Stimulated activated CD8-positive, alpha-beta memory T cell treated with anti-CD3 and anti-CD28 coated beads, Interleukin-15, amount 100 ng/mL, for 48 hours (primary cell): ENCODE measurements around the gene ORC6.

Experiments
- DNase-seq, 2 donors: peaks; one replicate each; pipeline ENCODE4 v3.0.0-alpha.2; 2020; ENCODE audit warnings: low read depth in 2 of 2

ORC6 gene

GRCh38 chr16:46700048-46700447 lies 10.6 kb downstream of the ORC6 start:
- DNase-seq = no peak

GRCh38 chr16:46701615-46702014 lies 12.2 kb downstream of the ORC6 start:
- DNase-seq = no peak

- no peak for DNase-seq
Measured at GRCh38 chr16:46702030-46702429, 12.6 kb downstream of the ORC6 start.

GRCh38 chr16:46706642-46707041 lies 17.2 kb downstream of the ORC6 start:
- no peak for DNase-seq

- no peak for DNase-seq
Measured at GRCh38 chr16:46709469-46710005, 20.1 kb downstream of the ORC6 start.

GRCh38 chr16:46711106-46712058 lies 21.9 kb downstream of the ORC6 start:
- no peak for DNase-seq

- DNase-seq = no peak
Measured at GRCh38 chr16:46712911-46713310, 23.5 kb downstream of the ORC6 start.

- no peak for DNase-seq
Measured at GRCh38 chr16:46713634-46714033, 24.2 kb downstream of the ORC6 start.

- DNase-seq = no peak
Measured at GRCh38 chr16:46714797-46715591, 25.5 kb downstream of the ORC6 start.

- DNase-seq = no peak
Measured at GRCh38 chr16:46715769-46716305, 26.4 kb downstream of the ORC6 start.

- no peak for DNase-seq
Measured at GRCh38 chr16:46717692-46718091, 28.2 kb downstream of the ORC6 start.

- no peak for DNase-seq
Measured at GRCh38 chr16:46718214-46718613, 28.8 kb downstream of the ORC6 start.

GRCh38 chr16:46719528-46719927 lies 30.1 kb downstream of the ORC6 start:
- no peak for DNase-seq

- DNase-seq = no peak
Measured at GRCh38 chr16:46720619-46721018, 31.2 kb downstream of the ORC6 start.

GRCh38 chr16:46721885-46722284 lies 32.4 kb downstream of the ORC6 start:
- DNase-seq = no peak

GRCh38 chr16:46727184-46727583 lies 37.7 kb downstream of the ORC6 start:
- no peak for DNase-seq

GRCh38 chr16:46727630-46728029 lies 38.2 kb downstream of the ORC6 start:
- DNase-seq = no peak

GRCh38 chr16:46728806-46729205 lies 39.3 kb downstream of the ORC6 start:
- no peak for DNase-seq

- no peak for DNase-seq
Measured at GRCh38 chr16:46729326-46729995, 40.0 kb downstream of the ORC6 start.

- no peak for DNase-seq
Measured at GRCh38 chr16:46730126-46730525, 40.7 kb downstream of the ORC6 start.

- DNase-seq = no peak
Measured at GRCh38 chr16:46730801-46731690, 41.6 kb downstream of the ORC6 start.
